Measurements from ENCODE around the gene PLCB1. TPM values are rescaled to one million over a fixed set of nuclear protein-coding genes. Genes with fewer than 3 reads are reported as not detected.
A peak's percentile ranks its signal among the peaks of the same experiment; 100 is the strongest.

The PLCB1 gene
- total RNA-seq, 1 experiment from 2014 or later, result 3.5 TPM

DNA sequence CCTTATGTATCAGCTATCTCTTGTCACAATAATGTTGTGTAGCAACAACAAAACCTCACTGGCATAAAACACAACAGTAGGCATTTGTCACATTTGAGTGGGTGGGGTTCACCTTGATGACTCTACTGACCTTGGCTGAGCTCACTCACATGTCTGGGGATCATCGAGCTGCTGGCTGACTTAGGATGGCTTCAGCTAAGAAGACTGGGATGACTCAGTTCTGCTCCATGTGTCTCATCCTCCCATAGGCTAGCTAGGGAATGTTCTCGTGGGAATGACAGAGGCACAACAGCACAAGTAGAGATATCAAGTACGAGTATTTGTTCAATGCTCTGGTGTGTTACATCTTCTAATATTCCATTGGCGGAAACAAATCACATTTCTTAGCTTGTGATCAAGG lies 167.9 kb downstream of the PLCB1 start:
- no peak for DNase-seq (ENCODE audit: low spot score)

DNA sequence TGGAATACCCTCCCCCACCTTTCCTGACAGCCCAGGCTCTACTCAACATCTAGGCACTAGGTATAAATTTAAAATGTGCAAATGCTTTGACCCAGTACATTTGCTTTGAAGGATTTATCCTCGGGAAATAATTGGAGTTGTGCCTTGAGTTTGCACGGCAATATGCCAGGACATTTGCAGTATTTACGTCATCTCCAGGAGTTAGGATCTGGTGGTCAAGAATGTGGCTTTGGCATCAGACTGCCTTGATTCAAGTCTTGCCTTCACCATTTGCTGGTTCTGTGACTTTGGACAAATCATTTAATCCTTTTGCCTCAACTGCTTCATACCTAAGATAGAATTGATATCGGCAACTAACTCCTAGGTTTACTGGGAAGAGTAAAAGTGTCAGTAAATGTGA lies 169.6 kb downstream of the PLCB1 start:
- DNase-seq (ENCODE audit: low spot score), result no peak

DNA sequence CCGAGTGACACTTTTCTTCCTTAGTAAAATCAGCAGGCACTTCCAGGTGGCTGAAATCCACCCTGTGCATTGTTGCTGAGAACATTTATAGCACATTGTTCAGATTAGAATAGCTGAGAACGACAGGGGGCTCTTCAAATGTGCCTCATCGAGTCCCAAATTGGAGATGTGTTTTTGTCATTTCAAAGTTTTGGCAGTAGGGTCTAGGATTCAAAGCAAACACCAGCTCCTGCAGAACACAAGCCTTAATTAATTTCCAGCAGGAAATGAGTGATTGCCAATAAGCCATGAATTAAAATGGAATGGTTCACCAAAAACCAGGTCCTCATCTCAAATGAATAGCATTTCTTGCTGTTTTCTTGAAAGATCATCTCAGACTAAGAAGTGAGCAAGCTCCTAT lies 171.6 kb downstream of the PLCB1 start:
- DNase-seq (ENCODE audit: low spot score), result no peak

DNA sequence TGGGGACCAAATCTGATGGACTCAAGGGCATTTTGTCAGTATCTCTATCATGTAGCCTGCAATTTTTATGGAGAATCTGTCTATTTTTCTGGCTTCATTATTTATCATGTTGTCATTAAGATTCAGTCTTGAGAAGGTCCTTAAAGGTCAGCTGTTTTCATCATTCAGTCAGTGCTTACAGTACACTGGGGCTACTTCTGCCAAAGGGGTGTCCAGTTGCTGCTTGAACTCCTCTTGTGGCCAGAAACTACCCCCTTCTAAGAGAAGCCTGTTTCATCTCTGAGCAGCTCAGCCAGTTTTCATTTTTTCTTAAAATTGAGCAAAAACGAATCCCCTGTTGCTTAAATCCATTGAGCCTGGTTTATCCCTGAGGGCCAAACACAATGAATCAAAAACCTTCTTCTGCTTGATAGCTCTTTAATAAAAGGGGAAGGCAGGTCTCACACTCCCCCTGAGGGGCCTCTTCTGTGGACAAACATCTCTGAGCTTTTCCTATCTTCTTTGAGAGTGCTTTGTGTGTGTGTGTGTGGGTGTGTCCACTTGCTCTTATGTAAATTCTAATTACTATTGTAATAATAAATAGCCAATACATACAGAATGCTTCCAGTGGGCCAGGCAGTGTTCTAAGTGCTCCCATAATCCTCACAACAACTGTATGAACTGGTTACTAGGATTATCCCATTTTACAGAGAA lies 172.2 kb downstream of the PLCB1 start:
- DNase-seq (ENCODE audit: low spot score), result no peak

DNA sequence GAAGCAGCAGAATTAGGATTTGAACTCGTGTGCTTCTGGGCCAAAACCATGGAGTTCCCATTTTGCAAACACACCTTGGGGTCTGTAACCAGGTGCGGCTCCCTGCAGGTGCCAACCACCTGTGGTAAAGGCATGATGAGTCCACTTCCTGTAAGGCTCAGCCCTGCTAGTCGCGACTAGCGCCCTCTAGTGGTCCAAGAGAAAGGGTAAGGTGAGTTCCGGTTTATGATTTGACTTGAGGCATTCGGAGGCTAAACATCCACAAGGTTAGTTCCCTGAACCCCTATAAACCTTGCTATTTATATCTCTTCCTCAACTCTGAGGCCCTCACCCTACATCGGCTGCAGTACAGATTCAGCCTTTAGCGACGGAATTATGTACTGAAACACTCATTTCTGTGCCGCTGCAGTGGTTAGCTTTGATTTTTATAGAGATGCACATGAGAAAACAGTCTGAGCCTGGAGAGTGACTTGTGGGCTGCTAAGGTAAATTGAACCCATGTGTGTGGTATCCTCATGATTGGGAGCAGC lies 173.4 kb downstream of the PLCB1 start:
- DNase-seq (ENCODE audit: low spot score), result peak; percentile 90

DNA sequence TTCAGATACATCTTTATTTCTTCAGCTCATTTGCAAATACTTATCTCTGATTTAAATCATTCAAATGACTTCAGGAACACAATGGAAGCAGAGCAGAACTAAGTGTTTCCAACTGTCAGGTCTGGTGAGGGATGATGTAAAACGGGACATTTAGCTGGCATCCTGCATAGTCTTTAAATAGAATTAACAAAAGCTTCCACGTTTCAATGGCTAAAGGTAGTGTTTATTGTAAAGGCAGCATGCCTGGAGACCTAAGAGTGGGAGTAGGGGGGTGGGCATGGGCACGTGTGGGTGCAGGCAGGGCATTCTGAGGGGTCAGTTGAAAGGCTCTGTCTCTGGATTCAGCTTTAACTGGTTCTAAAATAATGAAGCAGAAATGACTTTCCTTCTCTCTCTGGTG lies 174.9 kb downstream of the PLCB1 start:
- no peak for DNase-seq (ENCODE audit: low spot score)

DNA sequence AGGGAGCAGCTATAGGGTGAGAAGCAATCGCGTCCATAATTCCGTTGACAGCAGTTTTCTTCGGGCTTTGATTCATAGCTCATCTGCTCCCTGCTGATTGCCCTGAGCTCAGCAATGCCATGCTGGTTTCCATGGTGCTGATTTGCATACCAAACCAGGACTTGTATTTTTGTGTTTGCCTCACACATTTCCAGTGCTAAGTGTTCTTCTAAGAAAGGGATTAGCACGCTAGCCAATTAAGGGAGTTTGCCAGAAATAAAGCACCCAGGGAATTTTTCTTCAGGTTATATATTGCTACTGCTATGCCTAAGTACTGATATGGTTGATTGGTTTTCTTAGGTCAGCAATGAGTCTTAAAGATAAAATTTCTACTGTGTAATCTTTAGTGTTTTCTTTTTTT lies 177.6 kb downstream of the PLCB1 start:
- no peak for DNase-seq (ENCODE audit: low spot score)

DNA sequence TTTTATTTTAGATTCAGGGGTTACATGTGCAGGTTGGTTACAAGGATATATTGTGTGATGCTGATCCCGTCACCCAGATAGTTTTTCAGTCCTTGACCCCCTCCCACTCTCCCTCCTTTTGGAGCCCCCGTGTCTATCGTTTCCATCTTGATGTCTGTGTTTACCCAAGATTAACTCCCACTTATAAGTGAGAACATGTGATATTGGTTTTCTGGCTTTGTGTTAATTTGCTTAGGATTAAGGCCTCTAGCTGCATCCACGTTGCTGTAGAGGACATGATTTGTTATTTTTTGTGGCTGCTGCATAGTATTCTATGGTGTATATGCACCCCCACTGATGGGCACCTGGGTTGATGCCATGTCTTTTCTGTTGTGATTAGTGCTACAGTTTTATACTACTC lies 178.6 kb downstream of the PLCB1 start:
- DNase-seq (ENCODE audit: low spot score), result no peak

DNA sequence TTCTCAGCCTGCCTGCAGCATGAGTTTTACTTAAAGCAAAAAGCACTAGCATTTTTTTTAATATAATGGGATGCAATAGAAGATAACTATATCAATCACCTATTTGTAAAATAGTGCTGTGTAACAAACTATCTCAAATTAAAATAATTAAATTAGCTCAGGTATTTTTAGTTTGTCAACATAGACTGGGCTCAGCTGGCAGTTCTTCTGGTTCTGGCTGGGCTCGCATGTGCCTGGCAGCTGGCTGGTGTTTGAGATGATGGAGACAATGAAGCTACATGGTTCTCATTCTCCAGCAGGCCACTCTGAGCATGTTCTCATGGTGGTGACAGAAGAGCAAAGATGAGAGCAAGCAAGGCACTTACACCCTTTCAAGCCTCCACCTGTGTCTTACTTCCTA lies 181.0 kb downstream of the PLCB1 start:
- no peak for DNase-seq (ENCODE audit: low spot score)

DNA sequence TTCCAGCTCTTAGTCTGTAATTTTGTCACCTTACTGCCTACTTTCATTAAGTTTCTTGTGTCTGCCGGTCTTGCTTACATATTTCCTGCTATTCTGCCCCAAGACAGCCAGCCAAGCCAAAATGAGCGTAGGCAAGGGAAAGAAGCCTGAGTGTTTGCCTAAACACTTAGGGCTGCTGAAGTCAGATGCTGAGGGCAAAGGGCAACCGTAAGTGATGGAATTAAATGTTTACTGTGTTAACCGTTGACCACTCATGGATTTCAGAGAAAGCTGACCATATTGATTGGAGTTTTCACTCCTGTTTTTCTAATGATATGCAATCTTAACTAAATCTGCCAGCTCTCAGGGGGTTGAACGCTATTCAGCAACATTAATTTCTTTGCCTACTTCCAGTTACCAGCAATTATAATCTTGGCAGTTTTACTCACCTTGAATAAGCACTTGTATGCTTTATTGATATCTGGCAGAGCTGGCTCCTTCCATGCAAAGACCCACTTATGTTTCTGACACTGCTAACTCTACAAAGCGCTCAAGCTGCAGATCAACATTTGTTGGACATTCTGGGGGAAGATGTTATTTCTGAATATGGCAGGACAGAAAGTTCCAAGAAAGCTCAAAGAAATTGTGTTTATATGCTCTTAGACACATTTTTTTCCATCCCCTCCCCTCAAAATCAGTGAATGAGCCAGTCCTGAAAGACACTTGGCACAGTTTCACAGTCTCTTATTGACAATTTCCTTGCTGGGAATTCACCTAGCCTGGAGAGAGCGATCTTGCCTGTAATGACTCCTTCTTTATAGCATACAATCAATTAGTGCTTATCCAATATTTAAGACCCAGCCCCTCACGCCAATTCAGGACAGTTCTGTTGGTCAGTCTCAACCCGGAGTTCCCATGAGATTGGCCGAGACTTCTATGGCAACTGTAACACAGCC lies 183.8 kb downstream of the PLCB1 start:
- no peak for DNase-seq (ENCODE audit: low spot score)

DNA sequence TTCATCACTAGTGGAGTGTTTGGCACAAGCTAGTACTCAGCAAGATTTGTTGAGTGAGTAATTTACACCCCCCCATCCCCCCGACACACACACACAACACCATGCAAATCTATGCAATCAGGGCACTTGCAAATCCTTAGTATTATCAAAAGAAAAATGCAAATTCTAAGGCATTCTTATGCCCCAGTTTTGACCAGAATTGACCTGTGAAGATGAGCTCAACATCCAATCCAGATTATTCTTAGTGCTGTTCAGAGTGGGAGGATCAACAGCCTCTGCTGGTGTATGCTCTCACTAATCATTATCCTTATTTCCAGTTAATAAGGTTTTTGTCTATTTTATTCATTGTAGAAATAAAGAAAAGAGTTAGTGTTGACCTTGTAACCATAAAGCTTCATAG lies 185.4 kb downstream of the PLCB1 start:
- no peak for DNase-seq (ENCODE audit: low spot score)

DNA sequence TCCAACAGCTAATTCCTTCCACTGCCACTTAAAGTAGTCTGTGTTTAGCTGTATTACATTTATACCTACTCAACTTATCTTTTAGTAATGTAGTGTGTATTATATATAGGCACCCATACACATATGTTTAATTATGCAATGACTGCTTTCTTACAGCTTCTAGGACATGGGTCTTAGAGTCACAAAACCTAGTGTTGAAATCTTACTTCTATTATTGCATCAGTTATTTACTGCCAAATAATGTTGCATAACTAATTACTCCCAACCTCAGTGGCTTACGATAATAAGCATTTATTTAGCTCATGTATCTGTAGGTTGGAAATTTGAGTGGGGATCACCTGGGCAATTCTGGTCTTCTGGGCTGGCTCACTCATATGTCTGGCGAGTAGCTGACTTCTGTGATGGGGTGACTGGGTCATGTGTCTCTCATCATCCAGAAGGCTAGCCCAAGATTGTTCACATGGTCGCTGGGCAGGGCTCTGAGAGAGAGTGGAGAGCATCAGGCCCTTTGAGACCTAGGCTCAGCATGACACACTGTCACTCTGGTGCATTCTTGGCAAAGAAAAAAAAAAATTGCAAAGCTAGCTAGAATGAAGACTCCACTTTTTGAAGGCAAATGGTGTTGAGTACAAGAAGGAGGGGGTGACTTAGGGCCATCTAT lies 187.0 kb downstream of the PLCB1 start:
- DNase-seq (ENCODE audit: low spot score), result no peak

DNA sequence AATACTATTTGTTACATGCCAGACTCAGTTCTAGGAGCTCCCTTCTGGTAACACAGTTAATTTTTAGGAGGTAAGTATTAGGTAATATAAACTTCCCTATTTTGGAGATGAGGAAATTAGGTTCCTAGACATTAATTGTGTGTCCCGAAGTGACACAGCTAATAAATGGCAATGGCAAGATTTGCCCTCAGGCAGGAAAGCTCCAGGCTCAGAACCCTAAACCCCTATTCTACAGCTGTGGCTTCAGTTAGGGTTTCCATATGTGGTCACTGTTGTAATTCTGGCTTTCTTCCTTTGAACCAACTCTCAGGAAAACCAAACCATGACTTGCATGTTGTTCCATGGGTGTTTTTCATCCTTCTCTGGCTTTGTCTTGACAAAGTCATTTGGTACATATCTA lies 188.2 kb downstream of the PLCB1 start:
- no peak for DNase-seq (ENCODE audit: low spot score)

DNA sequence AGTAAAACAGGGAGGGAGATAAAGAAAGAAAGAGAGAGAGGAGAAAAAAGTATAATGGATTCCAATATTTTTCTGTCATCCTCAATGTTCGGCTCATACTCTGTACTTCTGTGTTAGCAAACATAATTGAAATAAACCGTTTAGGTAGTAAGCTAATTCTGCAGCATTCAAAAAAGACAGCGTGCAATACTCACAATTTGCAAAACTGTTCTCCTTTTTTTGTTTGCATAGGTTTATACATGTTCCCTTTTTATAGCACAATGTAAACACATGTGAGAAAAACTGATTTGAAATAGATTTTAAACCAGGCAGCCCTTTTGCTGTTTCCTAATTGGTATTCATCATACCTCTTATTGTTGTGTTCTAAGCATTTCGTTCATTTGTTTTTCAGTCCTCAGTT lies 188.9 kb downstream of the PLCB1 start:
- DNase-seq (ENCODE audit: low spot score), result no peak

DNA sequence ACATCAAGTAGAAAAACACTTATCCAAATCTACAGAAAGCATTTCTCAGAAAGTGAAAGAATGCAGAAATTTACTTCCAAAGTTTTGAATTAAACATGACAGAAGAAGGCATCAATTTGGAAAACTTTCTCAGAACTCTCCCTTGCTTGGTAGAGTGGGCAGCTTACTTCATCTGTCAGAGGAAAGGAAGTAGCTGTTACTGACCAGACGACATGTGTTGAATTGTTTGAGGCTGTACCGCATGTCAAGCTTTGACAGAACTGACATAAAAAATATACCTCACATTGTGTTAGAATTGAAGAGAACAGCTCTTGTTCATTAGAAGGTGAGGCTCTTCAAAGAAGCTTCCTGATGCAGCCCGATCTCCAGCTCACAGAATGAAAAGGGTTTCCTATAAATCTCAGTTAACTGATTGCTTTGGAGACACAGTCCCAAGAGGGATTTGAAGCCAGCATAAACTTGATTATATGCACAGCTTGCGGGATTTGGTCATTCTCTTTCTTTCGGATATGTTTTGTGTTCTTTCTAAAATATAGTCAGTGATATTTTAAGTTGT lies 190.7 kb downstream of the PLCB1 start:
- no peak for DNase-seq (ENCODE audit: low spot score)

DNA sequence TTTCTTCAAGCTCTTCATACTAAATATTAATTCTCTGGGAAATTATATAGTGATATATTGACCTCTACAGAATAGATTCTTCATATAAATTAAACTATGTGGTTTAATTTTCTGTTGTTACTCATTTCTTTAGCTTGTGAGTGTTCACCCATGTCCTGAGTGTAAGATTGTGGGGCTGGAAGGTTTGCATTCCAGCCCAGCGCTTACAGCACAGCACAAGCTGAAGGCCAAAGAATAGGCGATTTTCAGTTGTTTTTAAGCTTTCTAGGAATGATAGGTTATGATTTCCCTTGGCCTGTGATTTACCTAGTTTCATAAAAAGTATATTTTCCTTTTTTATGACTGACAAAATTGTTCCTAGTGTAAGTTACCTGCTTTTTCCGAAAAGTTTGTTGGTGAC lies 194.1 kb downstream of the PLCB1 start:
- no peak for DNase-seq (ENCODE audit: low spot score)

DNA sequence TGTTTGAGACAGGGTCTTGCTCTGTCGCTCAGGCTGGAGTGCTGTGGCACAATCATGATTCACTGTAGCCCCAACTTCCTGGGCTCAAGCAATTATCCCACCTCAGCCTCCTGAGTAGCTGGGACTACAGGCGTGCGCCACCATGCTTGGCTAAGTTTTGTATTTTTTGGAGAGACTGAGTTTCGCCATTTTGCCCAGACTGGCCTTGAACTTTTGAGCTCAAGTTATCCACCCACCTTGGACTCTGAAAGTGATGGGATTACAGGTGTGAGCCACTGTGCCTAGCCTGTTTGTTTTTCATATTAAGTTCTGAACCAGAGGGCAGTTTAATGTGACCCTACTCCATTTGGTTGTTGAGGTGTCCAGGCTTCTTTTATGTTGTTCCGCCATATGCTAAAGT lies 194.8 kb downstream of the PLCB1 start:
- no peak for DNase-seq (ENCODE audit: low spot score)

DNA sequence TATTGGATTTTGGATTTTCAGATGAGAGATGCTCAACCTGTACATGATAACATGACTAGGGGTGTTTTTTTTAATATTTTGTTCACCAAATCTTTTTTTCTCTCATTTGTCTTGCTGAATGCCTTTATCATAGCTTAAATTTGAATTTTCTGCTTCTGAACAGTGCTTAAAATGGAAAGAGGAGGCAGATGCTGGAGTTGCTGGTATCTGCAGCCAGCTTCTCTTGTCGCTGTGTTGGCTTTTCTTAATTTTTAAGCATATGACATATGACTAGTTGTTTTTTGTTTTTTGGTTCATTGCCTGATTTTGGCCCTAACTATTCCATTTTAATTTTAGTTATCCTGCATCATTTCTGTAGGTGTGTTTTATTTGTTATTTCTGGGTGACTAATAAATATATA lies 196.1 kb downstream of the PLCB1 start:
- no peak for DNase-seq (ENCODE audit: low spot score)

DNA sequence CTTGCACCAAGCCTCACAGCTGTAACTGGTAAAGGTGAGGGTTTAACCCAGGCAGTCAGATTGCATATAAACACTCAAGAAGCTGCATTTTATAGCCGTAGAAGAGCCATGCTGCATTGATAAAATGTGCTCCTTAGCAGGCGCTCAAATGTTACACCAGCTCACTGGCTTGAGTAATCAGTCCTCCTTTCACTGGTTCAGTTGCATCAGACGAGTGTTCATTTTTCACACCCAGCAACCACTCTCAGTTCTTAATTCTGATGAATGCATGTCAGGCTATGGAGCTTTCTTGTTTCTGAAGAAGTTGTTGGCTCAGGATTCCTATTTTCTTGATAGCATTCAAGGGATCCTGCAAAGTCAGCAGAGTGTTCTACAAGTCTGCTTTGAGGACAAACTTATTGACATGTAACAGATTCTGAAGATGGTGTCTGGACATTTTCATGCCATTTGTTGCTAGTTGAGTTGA lies 198.3 kb downstream of the PLCB1 start:
- DNase-seq (ENCODE audit: low spot score), result no peak

DNA sequence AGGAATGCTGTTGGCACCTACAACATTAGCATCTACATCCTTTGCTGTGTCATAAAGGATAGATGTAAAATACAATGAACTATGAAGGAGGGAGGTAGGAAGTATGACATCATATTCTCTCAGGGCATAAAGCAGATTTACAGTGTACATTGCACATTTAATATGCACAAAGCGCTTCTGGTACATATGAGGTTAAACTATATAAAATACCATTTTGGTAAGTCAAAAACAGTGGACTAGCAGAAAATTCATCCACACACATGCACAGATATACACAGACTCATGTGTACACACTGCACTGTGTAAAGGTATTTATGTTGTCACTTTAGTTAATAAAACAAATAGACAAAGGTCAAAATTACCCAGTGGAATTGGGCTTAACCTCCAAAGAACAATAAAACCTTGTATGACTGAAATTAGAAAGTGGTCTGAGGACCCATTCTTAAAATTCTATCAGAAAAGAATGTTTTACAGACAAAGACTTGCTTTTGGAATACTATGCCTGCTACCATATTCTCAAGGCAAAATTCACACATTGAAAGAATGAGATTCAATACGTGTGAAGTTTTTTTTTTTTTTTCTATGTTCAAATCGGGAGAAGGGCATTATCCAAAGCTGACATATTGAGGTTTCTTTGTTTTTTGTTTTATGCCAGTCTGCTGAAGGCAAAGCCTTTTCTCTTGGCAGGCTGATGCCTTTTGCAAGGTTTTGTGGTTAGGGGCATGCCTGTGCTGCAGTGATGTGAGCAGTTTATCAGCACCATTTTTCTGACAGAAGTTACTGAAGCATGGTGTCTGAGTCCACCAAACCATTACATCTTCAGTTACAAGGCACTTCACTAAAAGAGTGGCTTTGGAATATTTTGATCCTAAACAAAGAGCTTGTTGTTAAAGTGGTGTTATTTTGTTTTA lies 199.0 kb downstream of the PLCB1 start:
- no peak for DNase-seq (ENCODE audit: low spot score)

Data from HT-29 (cell line).